SK-N-SH (cell line): ENCODE results near the gene SLCO3A1. TPM values are rescaled to one million over a fixed set of nuclear protein-coding genes. Genes with fewer than 3 reads are reported as not detected.

Experiments
- CTCF ChIA-PET: fragments of 300-600, 350-600 bp; formaldehyde crosslinking; extraction: SDS; loops from one replicate; lab custom pipeline; 2021; lab: Yijun Ruan, JAX
- POLR2A ChIA-PET: fragments of 350-600 bp; sonication (Branson Sonifier 250); formaldehyde crosslinking; extraction: SDS; loops from one replicate; lab custom pipeline; 2020; ENCODE audit warnings: antibody characterized with exemption, inconsistent platforms; lab: Yijun Ruan, JAX
- DNase-seq: peaks from one replicate; pipeline ENCODE4 v3.0.0; 2012
- H2AFZ ChIP-seq: fragments of 200-600 bp; sonication (generic); 2 replicates; pipeline ENCODE4 v1.8.1; 2016; ENCODE audit warnings: antibody characterized with exemption, mild to moderate bottlenecking, low read depth
- H3F3A ChIP-seq: fragments of 200-600 bp; sonication (generic); replicated peaks from 2 replicates; pipeline ENCODE3; 2016; ENCODE audit warnings: antibody characterized with exemption, mild to moderate bottlenecking; ENCODE audit not compliant: insufficient read depth
- H3K27ac ChIP-seq, 2 experiments: fragments of 200-500 bp in 1 of 2; fragments of 200-600 bp in 1 of 2; sonication (Bioruptor generic) in 1 of 2; sonication (generic), shearing (Covaris generic) in 1 of 2; 2 replicates each; pipeline versions ENCODE4 v1.5.1 to v1.6.1; 2014 to 2016; ENCODE audit warnings: low read depth in 2 of 2, inconsistent platforms in 1 of 2, low read length in 1 of 2, mild to moderate bottlenecking in 1 of 2, mixed read lengths in 1 of 2
- H3K27me3 ChIP-seq: fragments of 200-600 bp; sonication (generic), shearing (Covaris generic); 2 replicates; pipeline ENCODE4 v1.6.1; 2016; ENCODE audit warnings: mixed run types; ENCODE audit not compliant: insufficient read depth
- H3K36me3 ChIP-seq, 2 experiments: fragments of 200-500 bp in 1 of 2; fragments of 200-600 bp in 1 of 2; sonication (Bioruptor generic) in 1 of 2; sonication (generic) in 1 of 2; replicated peaks in 1 of 2; 2 replicates each; pipeline versions ENCODE3 to v1.5.1; 2014 to 2016; ENCODE audit warnings: low read length in 1 of 2, mild to moderate bottlenecking in 1 of 2; ENCODE audit not compliant: insufficient read depth in 2 of 2, control insufficient read depth in 1 of 2
- H3K4me1 ChIP-seq, 2 experiments: fragments of 200-500 bp in 1 of 2; fragments of 200-600 bp in 1 of 2; sonication (Bioruptor generic) in 1 of 2; sonication (generic), shearing (Covaris generic) in 1 of 2; 2 replicates each; pipeline versions ENCODE4 v1.5.1 to v1.6.1; 2014 to 2016; ENCODE audit warnings: low read depth in 1 of 2, low read length in 1 of 2, mixed run types in 1 of 2; ENCODE audit not compliant: insufficient read depth in 2 of 2, control insufficient read depth in 1 of 2
- H3K4me2 ChIP-seq: fragments of 200-600 bp; sonication (generic), shearing (Covaris generic); 2 replicates; pipeline ENCODE4 v1.6.1; 2017; ENCODE audit warnings: mixed run types
- H3K4me3 ChIP-seq, 2 experiments: fragments of 200-500 bp in 1 of 2; fragments of 200-600 bp in 1 of 2; sonication (Bioruptor generic) in 1 of 2; sonication (generic), shearing (Covaris generic) in 1 of 2; 2 replicates each; pipeline versions ENCODE4 v1.5.1 to v1.8.1; 2014 to 2016; ENCODE audit warnings: low read depth in 2 of 2, inconsistent platforms in 1 of 2, low read length in 1 of 2, mild to moderate bottlenecking in 1 of 2, mixed read lengths in 1 of 2, moderate library complexity in 1 of 2
- H3K79me2 ChIP-seq: fragments of 200-600 bp; sonication (generic); 2 replicates; pipeline ENCODE4 v1.8.1; 2017; ENCODE audit warnings: mild to moderate bottlenecking; ENCODE audit not compliant: insufficient read depth
- H3K9ac ChIP-seq: fragments of 200-600 bp; sonication (generic); 2 replicates; pipeline ENCODE4 v1.6.1; 2017; ENCODE audit warnings: mixed run types
- H3K9me2 ChIP-seq: fragments of 200-600 bp; sonication (generic); 2 replicates; pipeline ENCODE4 v1.6.1; 2017; ENCODE audit warnings: mixed run types
- H3K9me3 ChIP-seq: fragments of 200-600 bp; sonication (generic); 2 replicates; pipeline ENCODE4 v1.6.1; 2017; ENCODE audit warnings: mixed run types, mild to moderate bottlenecking, moderate library complexity
- H4K20me1 ChIP-seq: fragments of 200-600 bp; sonication (generic); 2 replicates; pipeline ENCODE4 v1.6.1; 2017; ENCODE audit warnings: mild to moderate bottlenecking, mixed run types; ENCODE audit not compliant: insufficient read depth
- CHD2 ChIP-seq: fragments of 150-350 bp; IDR thresholded peaks from 2 replicates; pipeline ENCODE4 v1.6.1; 2018; ENCODE audit warnings: low read length; ENCODE audit not compliant: partially characterized antibody
- CTCF ChIP-seq: fragments of 200-600 bp; sonication (generic); IDR thresholded peaks from 2 replicates; pipeline ENCODE4 v1.6.1; 2017; ENCODE audit warnings: antibody characterized with exemption, mild to moderate bottlenecking, moderate library complexity
- ELF1 ChIP-seq: IDR thresholded peaks from 2 replicates; pipeline ENCODE4 v1.4.0; 2012
- EZH2phosphoT487 ChIP-seq: fragments of 200-600 bp; sonication (generic); IDR thresholded peaks from 2 replicates; pipeline ENCODE4 v1.6.1; 2017; ENCODE audit warnings: low read depth, mixed run types, mild to moderate bottlenecking, antibody characterized with exemption, moderate library complexity, borderline replicate concordance
- FOXJ3 ChIP-seq: sonication (generic); formaldehyde crosslinking; IDR thresholded peaks from 2 replicates; pipeline ENCODE4 v1.5.1; 2020; ENCODE audit warnings: mild to moderate bottlenecking, missing genetic modification reagents
- GABPA ChIP-seq: IDR thresholded peaks from 2 replicates; pipeline ENCODE4 v1.4.0; 2012; ENCODE audit warnings: low read depth, mild to moderate bottlenecking
- GATA2 ChIP-seq: sonication (generic); formaldehyde crosslinking; IDR thresholded peaks from 2 replicates; pipeline ENCODE4 v1.5.0; 2020; ENCODE audit warnings: mild to moderate bottlenecking, missing genetic modification reagents
- JUND ChIP-seq: IDR thresholded peaks from 2 replicates; pipeline ENCODE4 v1.4.0; 2012
- MAX ChIP-seq: IDR thresholded peaks from 2 replicates; pipeline ENCODE4 v1.4.0; 2012; ENCODE audit warnings: low read depth
- MEF2A ChIP-seq: IDR thresholded peaks from 2 replicates; pipeline ENCODE4 v1.4.0; 2012; ENCODE audit warnings: low read depth, borderline replicate concordance
- MXI1 ChIP-seq: IDR thresholded peaks from 2 replicates; pipeline ENCODE4 v1.6.1; 2012; ENCODE audit warnings: mild to moderate bottlenecking, low read depth, low read length, improper control_type of control experiment
- NRF1 ChIP-seq: IDR thresholded peaks from 2 replicates; pipeline ENCODE4 v1.6.1; 2012; ENCODE audit warnings: low read depth, mild to moderate bottlenecking, low read length
- RAD21 ChIP-seq: IDR thresholded peaks from 2 replicates; pipeline ENCODE4 v1.6.1; 2012; ENCODE audit warnings: mild to moderate bottlenecking, low read length
- RCOR1 ChIP-seq: fragments of 150-350 bp; IDR thresholded peaks from 2 replicates; pipeline ENCODE4 v1.6.1; 2017; ENCODE audit warnings: antibody characterized with exemption, low read length
- RFX5 ChIP-seq: IDR thresholded peaks from 2 replicates; pipeline ENCODE4 v1.6.1; 2012; ENCODE audit warnings: mild to moderate bottlenecking, improper control_type of control experiment, low read length
- RXRA ChIP-seq: IDR thresholded peaks from 2 replicates; pipeline ENCODE4 v1.4.0; 2012; ENCODE audit warnings: low read depth, mild to moderate bottlenecking, borderline replicate concordance
- SIN3A ChIP-seq: IDR thresholded peaks from 2 replicates; pipeline ENCODE4 v1.6.1; 2012; ENCODE audit warnings: low read depth, mild to moderate bottlenecking, low read length, moderate library complexity, borderline replicate concordance
- TEAD4 ChIP-seq: IDR thresholded peaks from 2 replicates; pipeline ENCODE4 v1.4.0; 2012; ENCODE audit warnings: mild to moderate bottlenecking, borderline replicate concordance; ENCODE audit not compliant: insufficient read depth
- WGBS: methylation state at CpG from one replicate; pipeline ENCODE4 v1.1.6; 2017; ENCODE audit warnings: low lambda C conversion rate; 5-methylcytosine and 5-hydroxymethylcytosine counted together
- polyA plus RNA-seq, 3 experiments: library from polyadenylated mRNA; depleted of rRNA; stranded (reverse); fragments of >200 nt; gene quantifications; 2 replicates each; pipeline ENCODE4 v1.2.3, GENCODE V29; 2012
- TF ChIP-seq, protein P1 (sequence below): IDR thresholded peaks from 2 replicates; pipeline ENCODE4 v1.6.1; 2012; ENCODE audit warnings: mild to moderate bottlenecking, low read depth, low read length, moderate library complexity
- TF ChIP-seq, protein P2 (sequence below): fragments of 150-350 bp; IDR thresholded peaks from 2 replicates; pipeline ENCODE4 v1.6.1; 2016; ENCODE audit warnings: mild to moderate bottlenecking, low read depth, low read length

The SLCO3A1 gene
- polyA plus RNA-seq, 1 of the 3 experiments (the other 2 are of a cell fraction) = 19.7 TPM

- TF ChIP-seq EZH2phosphoT487 (no peak), RCOR1 (no peak), FOXJ3 (no peak), NRF1 (no peak), MXI1 (no peak), CHD2 (no peak)
Measured at GRCh38 chr15:91913560-91913959, 60.1 kb downstream of the SLCO3A1 start (continued).

DNA sequence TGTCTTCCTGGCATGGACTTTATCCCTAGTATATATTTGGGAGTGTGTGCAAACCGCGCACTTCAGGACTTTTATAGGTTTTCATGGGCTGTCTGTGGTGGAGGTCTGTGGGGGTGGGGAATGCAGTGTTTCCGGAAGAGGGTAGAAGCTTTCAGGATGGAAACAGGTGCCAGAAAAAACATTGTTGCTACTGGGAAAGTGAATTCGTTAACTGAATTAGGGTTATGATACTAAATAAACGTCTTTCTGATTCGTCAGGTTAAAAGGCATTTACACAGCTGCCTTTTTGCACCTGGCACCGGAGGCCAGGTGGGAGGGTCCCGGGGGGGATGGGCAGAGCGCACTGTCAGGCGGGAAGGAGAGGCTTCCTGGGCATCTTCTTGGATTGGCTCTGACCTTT, 62.1 kb downstream of the SLCO3A1 start:
- no peak for DNase-seq
- Histone ChIP-seq H3K9me3 (no peaks in the 10 kb centered on the region), H3K4me2 (no peak overlapping the region), H3K4me1 (peaks cover 0 to 5% of the 10 kb centered on the region in 2 experiments; a peak in 1 of 4 replicates), H4K20me1 (no peaks in the 10 kb centered on the region), H3F3A (no peaks in the 10 kb centered on the region), H3K36me3 (peaks cover 3 to 5% of the 10 kb centered on the region in 2 experiments), H3K4me3 (no peak overlapping the region), H3K9me2 (no peaks in the 10 kb centered on the region), H3K9ac (no peak overlapping the region), H3K27ac (no peak overlapping the region), H3K79me2 (peaks cover 1% of the 10 kb centered on the region), H3K27me3 (no peaks in the 10 kb centered on the region), H2AFZ (no peak overlapping the region)
- WGBS = 88% methylated on average over 8 of the region's 10 CpGs
- ChIA-PET POLR2A (no interaction called here), CTCF (interaction anchor here (1.0 kb wide), 1 partner anchor 10 kb away, joined by 3 read pairs; no protein-coding TSS in a partner anchor)
- no peak for TF ChIP-seq GATA2 (CRISPR knock-in tag)
- no peak for TF ChIP-seq RAD21
- TF ChIP-seq, protein P1, sequence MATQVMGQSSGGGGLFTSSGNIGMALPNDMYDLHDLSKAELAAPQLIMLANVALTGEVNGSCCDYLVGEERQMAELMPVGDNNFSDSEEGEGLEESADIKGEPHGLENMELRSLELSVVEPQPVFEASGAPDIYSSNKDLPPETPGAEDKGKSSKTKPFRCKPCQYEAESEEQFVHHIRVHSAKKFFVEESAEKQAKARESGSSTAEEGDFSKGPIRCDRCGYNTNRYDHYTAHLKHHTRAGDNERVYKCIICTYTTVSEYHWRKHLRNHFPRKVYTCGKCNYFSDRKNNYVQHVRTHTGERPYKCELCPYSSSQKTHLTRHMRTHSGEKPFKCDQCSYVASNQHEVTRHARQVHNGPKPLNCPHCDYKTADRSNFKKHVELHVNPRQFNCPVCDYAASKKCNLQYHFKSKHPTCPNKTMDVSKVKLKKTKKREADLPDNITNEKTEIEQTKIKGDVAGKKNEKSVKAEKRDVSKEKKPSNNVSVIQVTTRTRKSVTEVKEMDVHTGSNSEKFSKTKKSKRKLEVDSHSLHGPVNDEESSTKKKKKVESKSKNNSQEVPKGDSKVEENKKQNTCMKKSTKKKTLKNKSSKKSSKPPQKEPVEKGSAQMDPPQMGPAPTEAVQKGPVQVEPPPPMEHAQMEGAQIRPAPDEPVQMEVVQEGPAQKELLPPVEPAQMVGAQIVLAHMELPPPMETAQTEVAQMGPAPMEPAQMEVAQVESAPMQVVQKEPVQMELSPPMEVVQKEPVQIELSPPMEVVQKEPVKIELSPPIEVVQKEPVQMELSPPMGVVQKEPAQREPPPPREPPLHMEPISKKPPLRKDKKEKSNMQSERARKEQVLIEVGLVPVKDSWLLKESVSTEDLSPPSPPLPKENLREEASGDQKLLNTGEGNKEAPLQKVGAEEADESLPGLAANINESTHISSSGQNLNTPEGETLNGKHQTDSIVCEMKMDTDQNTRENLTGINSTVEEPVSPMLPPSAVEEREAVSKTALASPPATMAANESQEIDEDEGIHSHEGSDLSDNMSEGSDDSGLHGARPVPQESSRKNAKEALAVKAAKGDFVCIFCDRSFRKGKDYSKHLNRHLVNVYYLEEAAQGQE = no peak
- TF ChIP-seq JUND = no peak
- TF ChIP-seq GABPA = no peak
- no peak for TF ChIP-seq MXI1
- no peak for TF ChIP-seq CHD2
- no peak for TF ChIP-seq SIN3A
- TF ChIP-seq MAX = no peak
- no peak for TF ChIP-seq EZH2phosphoT487
- no peak for TF ChIP-seq MEF2A
- TF ChIP-seq TEAD4 = no peak
- no peak for TF ChIP-seq RXRA
- TF ChIP-seq, protein P2, sequence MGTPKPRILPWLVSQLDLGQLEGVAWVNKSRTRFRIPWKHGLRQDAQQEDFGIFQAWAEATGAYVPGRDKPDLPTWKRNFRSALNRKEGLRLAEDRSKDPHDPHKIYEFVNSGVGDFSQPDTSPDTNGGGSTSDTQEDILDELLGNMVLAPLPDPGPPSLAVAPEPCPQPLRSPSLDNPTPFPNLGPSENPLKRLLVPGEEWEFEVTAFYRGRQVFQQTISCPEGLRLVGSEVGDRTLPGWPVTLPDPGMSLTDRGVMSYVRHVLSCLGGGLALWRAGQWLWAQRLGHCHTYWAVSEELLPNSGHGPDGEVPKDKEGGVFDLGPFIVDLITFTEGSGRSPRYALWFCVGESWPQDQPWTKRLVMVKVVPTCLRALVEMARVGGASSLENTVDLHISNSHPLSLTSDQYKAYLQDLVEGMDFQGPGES = no peak
- no peak for TF ChIP-seq RFX5
- TF ChIP-seq ELF1 = no peak
- no peak for TF ChIP-seq CTCF
